HG03025 (cell line): Measurements from ENCODE around the gene CHST11.

ENCODE experiments used
- ATAC-seq: cut with Tn5 transposase; IDR thresholded peaks from one replicate; pipeline ENCODE4 v1.9.1; 2021; ENCODE audit warnings: mild to moderate bottlenecking, moderate library complexity; ENCODE audit not compliant: unreplicated experiment, low FRiP score

The CHST11 gene

DNA sequence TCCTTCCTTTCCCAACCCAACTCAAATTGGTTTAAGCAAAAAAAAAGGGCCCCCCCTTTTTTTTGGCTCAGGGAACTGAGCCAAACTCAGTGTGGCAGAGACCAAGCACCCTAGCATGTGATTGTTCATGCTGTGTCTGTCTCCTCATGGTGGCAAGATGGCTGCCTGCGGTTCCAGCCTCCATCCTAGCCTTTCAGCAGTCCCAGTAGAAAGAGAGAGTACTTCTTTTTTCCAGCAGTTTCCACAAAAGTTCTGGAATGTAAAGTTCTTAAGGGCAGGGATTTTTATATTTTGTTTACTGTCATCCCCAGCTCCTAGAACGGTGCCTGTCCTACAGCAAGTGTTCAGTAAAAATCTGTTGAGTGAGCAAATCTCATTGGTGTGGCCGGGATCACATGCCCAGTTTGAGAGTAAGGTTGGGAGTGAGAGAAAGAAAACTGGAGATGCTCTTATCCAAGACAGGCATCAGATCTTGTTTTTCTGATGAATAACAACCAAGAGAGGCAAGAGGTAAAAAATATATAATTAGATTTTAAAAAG is 22.4 kb downstream of the CHST11 start:
- no peak for ATAC-seq

DNA sequence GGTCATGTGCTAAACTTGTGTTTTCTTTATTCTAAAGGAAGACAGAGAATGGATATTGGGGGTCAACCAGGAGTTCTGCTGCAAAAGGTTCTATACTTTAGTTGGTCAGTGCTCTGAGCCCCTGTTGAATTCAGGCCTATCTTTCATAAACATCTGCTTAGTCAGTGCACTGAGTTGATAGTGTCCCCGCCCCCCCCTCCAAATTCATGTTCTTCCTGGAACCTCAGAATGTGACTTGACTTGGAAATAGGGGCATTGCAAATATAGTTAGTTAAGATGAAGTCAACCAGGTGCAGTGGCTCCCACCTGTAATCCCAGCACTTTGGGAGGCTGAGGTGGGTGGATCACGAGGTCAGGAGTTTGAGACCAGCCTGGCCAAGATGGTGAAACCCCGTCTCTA is 23.3 kb downstream of the CHST11 start:
- no peak for ATAC-seq

DNA sequence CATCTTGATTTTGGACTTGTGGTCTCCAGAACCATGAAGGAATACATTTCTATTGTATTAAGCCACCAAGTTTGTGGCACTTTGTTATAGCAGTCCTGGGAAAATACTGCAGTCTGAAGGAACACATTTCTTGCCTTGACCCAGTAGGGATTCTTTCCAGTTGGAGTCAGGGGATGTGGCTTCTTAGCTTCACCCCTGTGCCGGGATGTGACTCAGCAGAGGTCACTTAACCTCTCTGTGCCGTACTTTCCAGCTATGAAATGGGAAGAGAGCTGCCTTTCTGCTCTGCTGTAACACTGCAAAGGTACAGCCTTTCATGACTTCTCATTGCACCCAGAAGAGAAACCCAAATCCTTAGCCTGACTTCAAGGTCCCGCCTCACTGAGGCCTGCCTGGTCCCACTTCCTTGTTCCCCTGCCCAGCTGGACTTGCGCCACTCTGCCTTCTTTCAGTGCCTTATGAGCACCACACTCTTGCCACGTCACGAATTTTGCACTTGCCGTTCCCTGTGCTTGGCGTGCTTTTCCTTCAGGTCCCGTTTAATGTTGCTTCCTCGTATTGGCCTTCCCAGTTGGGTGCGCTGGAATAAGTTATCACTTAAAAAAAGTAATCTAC is 24.2 kb downstream of the CHST11 start:
- no peak for ATAC-seq

DNA sequence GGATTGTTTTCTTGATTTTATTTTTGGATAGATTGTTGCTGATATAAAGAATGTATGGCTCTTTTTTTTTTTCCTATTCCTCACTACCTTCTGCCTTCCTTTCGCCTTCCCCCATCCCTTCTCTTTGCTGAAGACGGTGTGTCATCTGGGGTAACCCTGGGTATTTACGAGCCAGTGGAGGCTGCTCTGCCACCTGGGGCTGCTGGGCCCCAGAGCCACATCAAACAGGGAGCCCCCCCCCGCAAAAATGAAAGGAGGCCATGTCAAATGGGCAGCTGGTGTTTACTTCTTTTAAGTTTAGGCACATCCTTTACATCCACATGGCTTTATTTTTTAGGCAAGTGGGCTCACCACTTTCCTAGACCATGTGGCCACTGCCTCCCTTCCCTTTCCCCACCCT is 25.4 kb downstream of the CHST11 start:
- ATAC-seq, result no peak

DNA sequence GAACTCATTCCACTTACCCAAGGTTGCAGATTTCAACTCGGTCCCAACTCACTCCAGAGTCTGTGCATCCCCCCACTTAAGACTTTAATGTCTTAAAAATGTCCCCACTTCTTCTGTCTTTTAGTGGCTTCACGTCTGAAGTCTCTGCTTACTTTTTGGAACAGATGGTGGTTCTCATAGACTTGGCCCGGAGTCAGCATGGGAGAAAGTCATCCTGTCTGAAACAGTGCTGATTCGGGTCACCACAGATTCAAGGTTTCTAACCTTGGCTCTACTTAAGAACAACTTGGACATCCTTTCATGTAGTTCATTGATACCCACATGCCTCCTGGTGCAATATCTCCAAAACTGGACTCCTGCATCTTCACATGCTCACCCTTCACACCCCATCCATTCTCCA is 26.0 kb downstream of the CHST11 start:
- no peak for ATAC-seq

DNA sequence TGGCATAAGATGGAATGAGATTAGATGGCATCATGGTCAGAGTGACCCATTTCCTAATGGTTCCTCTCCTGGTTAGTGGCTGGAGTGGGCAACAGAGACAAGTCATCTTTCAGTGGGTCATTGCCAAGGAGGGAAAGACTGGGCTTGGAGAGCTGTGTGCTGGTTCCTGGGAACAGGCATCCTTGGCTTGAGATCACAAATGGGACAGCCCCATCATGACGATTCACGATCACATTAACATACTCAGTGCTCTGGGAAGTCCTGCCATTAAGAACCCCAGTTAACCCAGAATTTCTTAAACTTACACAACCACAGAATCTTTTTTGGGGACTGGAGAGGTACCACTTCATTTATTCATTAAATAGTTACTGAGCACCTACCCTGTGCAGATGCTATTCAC is 27.3 kb downstream of the CHST11 start:
- no peak for ATAC-seq

DNA sequence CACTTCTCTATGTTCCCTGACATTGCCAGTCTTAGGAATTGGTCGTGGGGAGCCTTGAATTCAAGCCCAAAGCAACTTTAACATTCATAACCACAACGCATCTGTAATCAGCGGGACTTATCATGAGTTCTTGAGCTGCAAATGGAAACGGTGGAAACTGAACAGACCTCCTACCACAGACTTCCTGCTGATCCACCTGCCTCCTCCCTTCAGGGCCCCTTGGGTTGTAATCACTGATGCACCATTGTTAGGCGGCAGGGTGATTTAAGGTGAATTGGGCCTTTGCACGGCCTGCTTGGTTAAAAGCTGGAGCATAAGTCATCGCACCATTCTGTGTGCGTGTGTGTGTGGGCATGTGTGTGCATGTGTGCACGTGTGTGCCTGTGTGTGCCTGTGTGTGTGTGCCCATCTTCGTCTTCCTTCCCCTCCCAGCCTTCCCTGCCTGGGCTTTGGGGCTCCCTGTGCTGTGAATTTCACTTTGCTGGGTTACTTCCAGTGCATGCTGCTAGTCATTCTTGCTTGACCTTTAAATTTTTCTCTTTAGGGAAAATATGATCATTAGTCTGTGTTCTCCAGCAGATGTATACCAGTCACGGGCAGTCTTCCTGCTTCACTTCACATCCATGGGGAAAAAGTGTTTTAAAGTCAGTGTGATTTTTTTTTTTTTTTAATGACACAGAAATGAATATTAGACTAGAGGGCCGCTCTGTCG is 29.1 kb downstream of the CHST11 start:
- no peak for ATAC-seq

DNA sequence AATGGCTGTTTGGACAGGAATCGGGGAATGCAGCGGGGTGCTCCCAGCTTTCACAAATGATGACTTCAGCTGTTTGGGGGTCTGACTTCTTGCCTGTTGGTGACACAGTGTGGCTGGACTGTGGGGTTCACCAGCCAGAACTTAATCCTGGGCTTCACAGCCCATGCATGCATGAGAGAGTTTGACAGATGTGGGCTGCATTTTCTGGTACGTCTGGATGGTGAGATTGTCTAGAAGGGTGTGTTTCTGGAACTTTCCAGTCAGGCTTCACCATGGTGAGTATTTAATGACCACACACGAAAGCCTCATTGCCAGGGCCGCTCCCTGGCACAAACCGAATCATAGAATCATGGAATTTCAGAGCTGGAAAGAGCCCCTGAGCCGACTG is 29.6 kb downstream of the CHST11 start:
- no peak for ATAC-seq

DNA sequence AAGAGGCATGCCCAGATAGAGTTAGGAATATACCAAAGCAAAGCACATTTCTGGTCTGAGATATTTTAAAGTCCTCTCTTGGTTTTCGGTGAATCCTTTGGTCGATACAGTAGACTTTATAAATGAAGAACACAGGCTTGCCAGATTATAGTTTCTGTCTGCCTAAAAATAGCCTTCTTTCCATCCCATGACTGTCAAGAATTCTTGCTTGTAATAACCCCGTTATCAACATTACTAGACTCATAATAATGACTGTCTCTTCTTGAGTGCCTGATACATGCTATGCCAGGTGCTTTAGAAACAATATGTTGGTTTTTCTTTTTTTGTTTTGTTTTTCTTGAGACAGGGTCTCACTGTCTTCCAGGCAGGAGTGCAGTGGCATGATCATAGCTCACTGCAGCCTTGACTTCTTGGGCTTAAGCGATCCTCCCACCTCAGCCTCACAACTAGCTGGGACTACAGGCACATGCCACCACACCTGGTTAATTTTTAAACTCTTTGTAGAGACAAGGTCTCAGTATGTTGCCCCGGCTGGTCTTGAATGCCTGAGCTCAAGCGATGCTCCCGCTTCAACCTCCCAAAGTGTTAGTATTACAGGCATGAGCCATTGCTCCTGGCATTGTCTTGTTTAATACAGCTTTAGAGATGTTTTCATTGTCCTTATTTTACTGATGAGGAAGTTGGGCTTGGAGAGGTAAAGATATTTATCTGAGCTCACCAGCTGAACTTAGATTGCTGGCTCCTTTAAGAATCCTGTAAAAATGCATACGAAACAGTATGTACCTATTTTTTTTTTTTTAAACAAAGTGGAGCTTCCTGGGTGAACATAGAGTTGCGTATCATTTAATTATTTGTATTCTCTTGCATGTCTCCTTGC is 30.4 kb downstream of the CHST11 start:
- ATAC-seq, result no peak

DNA sequence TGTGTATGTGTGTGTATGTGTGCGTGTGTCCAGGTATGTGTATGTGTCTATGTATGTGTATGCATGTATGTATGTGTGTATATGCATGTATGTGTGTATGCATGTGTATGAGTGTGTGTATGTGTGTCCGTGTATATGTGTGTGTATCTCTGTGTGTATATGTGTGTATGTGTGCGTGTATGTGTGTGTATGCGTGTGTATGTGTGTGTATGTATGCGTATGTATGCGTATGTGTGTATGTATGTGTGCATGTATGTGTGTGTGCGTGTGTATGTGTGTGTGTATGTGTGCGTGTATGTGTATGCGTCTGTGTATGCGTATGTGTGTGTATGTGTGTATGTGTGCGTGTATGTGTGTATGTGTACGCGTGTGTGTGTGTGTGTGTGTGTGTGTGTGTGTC is 31.6 kb downstream of the CHST11 start:
- no peak for ATAC-seq

DNA sequence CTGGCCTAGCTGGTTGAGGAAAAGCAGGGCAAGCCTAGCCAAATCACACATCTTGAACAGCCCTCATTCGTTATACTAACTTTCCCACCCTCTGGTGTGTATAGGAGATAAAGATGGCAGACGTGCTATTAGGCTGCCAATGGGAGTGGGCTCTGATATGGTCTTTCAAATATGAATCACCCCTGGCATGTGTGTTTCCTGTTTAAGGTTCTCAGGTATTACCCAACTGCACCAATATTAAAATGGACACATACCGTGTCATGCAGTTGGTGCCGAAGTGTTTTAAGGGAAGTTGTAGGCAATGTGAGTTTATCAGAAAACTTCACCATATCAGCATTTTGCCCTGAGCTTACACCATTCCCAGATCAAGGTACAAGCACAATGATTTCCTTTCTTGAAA is 33.4 kb downstream of the CHST11 start:
- no peak for ATAC-seq

DNA sequence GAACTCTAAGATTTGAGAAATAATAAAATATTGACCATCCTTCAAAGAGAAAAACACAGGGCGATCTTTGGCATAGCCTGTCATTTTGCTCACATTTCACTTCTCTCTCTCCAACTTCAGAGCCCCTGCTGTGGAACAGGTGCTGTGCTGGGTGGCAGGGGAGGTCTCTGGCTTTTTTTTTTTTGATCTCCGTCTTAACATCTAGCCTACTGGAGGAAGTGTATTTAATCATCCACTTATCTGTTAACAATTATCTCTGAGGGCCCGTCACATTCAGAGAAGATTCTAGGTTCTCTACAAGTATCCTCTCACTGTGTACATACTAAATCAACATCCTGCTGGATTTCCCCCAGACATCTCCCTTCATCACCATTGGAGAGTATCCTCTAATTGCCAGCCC is 34.1 kb downstream of the CHST11 start:
- no peak for ATAC-seq

DNA sequence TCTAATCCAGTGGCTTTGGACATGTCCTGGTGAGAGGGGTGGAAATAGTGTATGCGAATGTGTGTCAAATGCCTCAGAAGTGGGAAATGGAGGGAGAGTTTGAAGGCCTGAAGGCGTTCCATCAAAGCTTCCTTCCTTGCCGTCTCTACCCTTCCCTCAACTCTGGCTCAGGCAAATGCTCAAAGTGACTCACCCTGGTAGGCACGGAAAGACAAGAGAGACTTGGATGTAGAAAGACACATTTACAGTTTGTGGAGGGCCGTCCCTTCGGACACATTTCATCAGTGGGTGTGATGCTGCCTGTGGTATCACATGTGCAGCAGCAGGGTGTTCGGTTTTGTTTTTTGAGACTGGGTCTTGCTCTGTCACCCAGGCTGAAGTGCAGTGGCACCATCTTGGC is 36.7 kb downstream of the CHST11 start:
- no peak for ATAC-seq

DNA sequence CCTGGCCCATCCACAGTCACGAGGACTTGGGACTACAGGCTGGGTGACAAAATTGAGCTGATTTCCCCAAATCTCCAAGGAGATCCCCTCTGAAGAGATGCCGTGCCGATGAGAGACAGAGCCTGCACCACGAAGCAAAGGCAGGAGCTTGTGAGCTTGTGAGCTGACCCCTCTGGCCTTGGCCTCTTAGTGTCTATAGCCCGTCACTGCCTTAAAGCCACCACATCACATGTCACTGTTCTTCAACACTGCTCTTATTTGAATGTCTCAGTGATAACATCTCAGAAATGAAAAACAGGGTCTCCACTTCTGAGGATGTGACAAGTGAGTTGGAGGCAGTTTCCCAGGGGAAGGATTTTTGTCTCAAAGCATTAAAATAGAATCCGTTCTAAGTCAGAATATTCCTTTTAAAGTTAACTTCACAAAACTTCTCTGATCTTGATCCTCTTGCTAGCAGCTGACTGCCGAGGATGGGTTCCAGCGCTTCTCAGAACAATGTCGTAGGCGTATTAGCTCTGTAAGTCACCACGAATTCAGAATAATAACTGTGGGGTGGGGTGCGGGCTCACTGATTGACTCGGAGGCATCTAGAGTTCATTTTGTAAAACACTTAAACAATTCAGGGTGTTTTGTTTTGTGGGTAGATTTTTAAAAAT is 37.5 kb downstream of the CHST11 start:
- ATAC-seq, result peak; percentile 53

DNA sequence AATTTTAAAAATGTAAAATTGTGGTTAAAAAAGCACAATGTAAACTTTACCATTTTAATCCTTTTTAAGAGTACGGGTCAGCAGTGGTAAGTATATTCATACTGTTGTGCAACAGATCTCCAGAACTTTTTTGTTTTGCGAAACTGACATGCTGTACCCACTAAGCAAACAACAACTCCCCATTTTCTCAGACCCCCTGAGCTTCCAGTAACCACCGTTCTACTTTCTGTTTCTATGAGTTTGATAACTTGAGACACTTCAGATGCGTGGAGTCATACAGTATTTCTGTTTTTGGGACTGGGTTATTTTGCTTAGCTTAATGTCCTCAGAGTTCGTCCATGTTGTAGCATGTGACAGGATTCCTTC is 38.0 kb downstream of the CHST11 start:
- ATAC-seq, result peak; percentile 50

DNA sequence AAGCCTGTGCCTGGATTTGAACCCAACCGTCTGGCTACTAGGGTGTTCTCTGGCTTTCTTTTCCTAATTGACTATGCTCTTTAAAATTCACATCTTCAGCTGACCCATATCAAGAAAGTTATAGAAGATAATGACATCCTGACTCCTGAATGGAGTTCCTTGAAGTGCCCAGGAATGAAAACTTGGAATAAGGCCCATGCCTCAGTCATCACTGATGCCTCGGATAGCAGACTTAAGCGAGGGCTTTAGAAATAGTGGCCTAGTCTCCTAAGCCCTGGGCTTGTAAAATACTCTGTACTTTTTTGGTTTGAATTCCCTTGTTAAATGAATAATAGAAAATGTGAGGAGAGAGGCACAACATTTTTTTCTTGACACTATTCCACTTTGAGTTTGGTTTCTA is 39.0 kb downstream of the CHST11 start:
- ATAC-seq, result no peak

DNA sequence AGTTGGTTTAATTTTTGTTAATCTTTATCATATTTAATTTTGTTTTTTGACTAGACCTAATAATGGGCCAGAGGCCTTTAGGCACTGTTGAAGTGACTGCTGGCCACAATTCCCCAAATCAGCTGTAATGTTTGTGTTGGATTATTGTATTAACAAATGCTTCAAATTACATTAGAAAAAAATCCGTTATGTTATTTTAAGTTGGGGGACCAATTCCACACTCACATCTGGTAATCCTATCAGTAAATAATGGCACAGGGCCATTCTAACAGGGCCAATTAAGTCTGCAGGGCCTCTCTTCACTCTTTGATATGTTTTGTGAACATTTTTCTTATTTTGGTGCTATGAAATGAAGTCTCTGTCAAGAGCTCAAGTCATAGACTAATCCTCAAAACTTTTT is 39.6 kb downstream of the CHST11 start:
- ATAC-seq, result no peak

DNA sequence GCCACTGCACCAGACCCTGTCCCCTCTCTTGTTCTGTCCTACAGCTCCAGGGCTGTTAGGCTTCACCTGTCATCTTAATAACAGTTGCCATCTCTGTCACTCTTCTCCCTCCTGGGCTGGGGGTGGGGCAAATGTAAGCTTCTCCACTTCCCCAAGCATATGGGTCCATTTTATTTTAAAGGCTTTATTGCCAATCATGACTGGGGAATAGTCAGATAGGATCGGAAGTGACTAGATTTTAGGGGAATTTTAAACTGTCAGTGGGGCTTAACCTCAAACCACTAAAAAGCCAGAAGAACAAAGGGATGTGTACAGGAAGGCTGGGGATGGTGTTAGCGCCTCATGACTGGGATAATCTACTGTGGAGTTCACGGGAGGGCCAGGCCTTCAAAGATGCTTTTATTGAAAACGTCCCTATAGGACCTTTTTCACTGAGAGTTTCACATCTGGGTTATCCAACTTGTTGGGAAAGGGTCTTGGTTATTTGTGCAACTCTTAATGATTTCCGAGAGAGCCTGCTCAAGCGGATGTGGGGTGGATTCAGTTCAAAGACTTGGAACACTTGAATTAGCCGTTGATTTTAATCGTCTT is 41.6 kb downstream of the CHST11 start:
- no peak for ATAC-seq

DNA sequence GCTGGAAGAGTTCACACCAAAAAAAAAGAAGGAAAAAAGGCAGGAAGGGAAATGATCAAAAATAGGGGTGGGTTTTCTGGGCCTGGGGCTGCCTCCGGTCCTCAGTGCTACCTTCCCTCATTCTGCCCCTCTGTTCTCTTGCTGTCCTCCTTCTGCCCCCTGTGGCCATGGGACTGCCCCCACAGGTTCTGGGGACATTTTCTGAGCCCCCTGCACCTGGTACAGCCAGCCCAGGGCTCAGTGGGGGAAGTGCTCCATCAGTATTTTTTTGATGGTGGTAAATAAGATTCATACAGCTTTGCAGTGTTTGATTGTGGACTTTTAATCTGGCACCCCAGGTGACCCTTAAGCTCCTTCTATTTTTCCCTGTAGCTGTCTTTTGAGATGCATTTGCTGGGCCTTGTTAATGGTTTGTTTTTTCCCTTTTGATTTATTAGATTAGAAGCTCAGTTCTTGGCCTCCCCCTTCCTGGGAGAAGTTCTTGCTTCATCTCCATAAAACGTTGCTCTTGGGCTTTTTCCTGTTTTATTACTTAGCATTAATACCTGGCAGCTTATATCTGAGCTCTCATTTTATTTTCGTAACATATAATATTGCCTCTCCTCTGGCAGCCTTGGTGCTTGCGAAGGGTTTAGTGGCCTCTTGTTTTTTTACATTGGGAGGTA is 43.1 kb downstream of the CHST11 start:
- ATAC-seq, result no peak

DNA sequence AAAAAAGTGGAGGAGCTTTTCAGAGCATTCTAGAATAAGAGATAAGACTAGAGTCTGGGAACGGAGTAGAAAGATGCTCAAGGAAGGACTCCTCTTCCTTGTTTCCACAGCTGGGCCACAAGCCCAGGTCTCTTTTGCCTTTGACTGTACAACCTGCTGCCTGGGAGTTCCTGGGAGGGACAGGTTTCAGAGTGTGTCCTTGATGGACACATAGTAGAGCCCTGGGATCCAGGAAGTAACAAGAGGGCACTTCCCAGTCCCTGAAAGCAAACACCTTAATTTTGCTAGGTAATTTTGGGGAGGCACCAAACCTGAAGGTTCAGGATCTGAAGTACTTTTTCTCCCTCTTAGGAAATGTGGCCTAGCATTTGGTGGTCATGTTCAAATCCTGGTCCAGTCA is 44.4 kb downstream of the CHST11 start:
- no peak for ATAC-seq
